SH-SY5Y (cell line): ENCODE measurements around the gene MYCBPAP.

Source experiments
- GATA2 ChIP-seq: IDR thresholded peaks from 2 replicates; pipeline ENCODE4 v1.6.1; 2011; ENCODE audit warnings: mild to moderate bottlenecking, low read depth, low read length
- GATA3 ChIP-seq: IDR thresholded peaks from 2 replicates; pipeline ENCODE4 v1.6.1; 2011; ENCODE audit warnings: low read depth, mild to moderate bottlenecking, low read length, moderate library complexity

DNA sequence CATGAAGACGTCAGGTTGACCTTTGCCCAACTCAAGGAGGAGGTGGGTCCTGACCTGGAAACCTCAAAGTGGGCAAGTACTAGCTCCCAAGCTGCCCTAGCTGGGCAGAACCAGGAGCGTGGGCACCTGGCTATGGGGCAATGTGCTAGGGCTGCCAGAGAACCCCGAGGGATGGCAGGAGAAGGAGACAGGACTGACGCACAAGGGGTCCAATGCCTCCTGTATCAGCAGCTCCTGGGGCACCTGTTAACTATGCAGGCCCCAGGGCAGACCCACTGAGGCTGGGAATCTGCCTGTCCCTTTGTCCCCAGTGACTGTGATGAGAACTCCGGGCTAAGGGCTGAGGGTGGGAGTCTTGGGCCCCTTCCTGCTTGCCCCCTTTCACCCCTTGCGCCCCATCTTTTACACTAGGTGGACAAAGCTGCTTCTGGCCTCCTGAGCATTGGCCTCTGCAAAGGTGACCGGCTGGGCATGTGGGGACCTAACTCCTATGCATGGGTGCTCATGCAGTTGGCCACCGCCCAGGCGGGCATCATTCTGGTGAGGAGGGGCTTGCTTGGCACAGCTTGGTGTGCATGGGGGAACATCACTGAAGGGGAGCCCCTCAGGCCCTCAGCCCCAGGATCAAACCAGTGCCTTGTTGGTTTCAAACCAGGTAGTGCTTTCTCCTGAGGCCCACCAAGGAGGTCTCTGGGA is 47.3 kb upstream of the MYCBPAP start:
- TF ChIP-seq GATA3 (no peak), GATA2 (no peak)
